ENCODE data around the gene ACAP2.

The ACAP2 gene

DNA sequence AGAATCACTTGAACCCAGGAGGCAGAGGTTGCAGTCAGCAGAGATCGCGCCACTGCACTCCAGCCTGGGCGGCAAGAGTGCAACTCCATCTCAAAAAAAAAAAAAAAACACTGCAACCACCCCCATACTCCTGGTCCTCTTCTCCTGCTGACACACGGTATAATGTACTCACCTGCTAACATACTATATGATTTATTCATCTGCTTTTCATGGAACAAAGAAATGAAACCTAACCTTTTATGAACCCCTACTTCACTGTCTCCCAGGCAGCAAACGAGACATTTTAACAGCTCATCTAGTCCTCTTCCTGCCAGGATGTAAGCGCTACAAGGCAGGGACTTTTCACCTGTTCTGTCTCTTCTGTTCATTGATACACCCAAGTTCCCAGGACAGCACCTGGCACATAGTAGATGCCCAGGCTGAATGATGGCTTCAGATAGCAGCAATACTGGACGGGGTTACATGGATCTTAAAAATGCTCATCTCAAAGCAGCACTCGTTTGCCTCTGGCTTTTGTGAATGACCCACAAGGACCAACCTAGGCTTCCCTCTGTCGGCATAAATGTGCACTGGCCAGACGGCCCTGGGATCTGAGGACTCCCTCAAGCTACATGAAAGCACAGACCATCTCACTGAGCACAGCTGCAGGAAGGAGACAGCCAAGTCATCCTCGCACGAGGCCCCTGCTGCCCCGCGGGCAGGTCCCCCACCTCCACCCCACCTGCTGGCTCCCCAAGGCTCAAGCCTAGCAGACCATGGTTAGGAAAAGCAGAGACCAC lies 192.2 kb downstream of the ACAP2 start:
- no peak for DNase-seq (ENCODE audit: low read depth)
- TF ChIP-seq, protein P1, sequence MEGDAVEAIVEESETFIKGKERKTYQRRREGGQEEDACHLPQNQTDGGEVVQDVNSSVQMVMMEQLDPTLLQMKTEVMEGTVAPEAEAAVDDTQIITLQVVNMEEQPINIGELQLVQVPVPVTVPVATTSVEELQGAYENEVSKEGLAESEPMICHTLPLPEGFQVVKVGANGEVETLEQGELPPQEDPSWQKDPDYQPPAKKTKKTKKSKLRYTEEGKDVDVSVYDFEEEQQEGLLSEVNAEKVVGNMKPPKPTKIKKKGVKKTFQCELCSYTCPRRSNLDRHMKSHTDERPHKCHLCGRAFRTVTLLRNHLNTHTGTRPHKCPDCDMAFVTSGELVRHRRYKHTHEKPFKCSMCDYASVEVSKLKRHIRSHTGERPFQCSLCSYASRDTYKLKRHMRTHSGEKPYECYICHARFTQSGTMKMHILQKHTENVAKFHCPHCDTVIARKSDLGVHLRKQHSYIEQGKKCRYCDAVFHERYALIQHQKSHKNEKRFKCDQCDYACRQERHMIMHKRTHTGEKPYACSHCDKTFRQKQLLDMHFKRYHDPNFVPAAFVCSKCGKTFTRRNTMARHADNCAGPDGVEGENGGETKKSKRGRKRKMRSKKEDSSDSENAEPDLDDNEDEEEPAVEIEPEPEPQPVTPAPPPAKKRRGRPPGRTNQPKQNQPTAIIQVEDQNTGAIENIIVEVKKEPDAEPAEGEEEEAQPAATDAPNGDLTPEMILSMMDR (conservative IDR thresholded peaks at IDR 0.05; ENCODE audit: low read depth, low read length): peak; percentile 32
- no peak overlapping the region for H3K4me3 ChIP-seq (ENCODE audit: low read length)

DNA sequence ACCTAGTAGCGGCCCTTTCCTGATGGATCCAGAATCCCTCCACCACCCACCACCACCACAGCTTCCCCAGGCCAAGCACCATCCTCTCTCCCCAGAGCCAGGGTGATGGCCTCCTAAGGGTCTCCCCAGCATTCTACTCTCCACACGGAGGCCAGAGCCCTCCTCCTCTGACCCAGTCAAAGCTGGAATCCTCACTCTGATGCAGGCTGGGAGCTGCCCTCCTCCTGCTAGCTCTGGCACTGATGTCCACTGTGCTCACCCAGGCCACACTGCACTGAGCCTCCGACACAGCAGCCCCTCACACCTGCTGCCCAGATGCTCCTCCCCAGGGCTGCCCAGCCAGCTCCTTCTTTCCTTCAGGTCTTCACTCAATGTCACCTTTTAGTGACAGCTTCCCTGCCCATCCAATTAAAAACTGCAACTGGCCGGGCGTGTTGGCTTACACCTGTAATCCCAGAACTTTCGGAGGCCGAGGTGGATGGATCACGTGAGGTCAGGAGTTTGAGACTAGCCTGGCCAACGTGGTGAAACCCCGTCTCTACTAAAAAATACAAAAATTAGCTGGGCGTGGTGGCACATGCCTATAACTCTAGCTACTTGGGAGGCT lies 192.9 kb downstream of the ACAP2 start:
- TF ChIP-seq, protein P1 (conservative IDR thresholded peaks at IDR 0.05; ENCODE audit: low read depth, low read length): no peak
- DNase-seq (ENCODE audit: low read depth): no peak
- no peak overlapping the region for H3K4me3 ChIP-seq (ENCODE audit: low read length)

DNA sequence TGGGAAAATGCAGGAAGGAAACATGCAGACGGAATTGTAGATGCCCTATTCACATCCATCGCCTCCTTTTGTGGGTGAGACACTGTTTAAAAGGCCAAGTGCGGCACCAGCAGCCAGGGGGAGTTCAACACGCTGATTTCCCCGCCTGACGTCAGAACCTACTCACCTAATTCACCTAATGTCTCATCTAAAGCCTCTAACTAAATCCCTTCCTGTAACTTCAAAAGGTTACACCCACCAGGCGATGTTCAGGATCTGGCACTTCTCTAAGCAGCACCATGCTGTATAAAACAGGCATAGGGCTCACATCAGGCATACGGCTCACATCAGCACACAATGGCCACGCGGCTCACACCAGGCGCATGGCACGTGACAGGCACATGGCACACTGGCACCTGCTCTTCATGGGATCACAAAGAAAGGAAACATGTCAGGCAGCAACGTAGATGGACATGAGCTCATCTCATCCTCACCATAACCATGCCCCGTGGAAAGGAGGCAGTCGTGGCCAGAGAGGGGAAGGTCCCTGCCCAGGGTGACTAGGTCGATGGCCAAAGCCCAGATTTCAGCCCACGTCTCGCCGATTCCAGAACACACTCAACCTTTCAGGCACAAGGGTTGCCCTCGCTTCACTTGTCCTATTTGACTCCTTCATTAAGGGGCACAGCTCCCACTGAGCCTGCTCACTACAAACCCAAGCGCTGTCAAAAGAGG lies 193.6 kb downstream of the ACAP2 start:
- TF ChIP-seq, protein P1 (conservative IDR thresholded peaks at IDR 0.05; ENCODE audit: low read depth, low read length): no peak
- no peak overlapping the region for H3K4me3 ChIP-seq (ENCODE audit: low read length)
- no peak for DNase-seq (ENCODE audit: low read depth)

DNA sequence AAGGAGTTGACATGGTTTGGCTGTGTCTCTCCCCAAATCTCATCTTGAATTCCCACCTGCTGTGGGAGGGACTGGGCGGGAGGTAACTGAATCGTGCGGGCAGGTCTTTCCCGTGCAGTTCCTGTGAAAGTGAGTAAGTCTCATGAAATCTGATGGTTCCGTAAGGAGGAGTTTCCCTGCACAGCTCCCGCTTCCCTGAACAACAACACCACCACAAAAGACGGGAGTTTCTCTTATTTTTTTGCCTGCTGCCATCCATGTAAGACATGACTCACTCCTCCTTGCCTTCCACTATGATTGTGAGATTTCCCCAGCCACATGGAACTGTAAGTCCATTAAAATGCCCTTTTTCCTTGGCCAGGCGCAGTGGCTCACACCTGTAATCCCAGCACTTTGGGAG lies 194.5 kb downstream of the ACAP2 start:
- TF ChIP-seq, protein P1 (conservative IDR thresholded peaks at IDR 0.05; ENCODE audit: low read depth, low read length): no peak

DNA sequence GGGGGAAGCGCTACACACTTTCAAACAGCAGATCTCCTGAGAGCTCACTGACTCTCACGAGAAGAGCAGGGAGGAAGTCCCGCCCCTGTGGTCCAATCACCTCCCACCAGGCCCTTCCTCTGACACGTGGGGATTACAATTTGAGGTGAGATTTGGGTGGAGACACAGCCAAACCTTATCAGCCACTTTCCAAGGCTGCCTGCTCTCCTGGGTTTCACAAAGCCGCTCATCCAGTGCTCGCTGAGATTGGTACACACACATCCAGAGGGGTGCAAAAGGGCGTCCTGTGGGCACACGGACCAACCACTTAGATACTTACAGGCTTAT lies 195.0 kb downstream of the ACAP2 start:
- DNase-seq (ENCODE audit: low read depth): no peak
- TF ChIP-seq, protein P1 (conservative IDR thresholded peaks at IDR 0.05; ENCODE audit: low read depth, low read length): no peak
- H3K4me3 ChIP-seq (ENCODE audit: low read length): no peak overlapping the region

More for the DNA sequence above, 194.5 kb downstream of the ACAP2 start:
- H3K4me3 ChIP-seq (ENCODE audit: low read length): no peak overlapping the region
- DNase-seq (ENCODE audit: low read depth): no peak

DNA sequence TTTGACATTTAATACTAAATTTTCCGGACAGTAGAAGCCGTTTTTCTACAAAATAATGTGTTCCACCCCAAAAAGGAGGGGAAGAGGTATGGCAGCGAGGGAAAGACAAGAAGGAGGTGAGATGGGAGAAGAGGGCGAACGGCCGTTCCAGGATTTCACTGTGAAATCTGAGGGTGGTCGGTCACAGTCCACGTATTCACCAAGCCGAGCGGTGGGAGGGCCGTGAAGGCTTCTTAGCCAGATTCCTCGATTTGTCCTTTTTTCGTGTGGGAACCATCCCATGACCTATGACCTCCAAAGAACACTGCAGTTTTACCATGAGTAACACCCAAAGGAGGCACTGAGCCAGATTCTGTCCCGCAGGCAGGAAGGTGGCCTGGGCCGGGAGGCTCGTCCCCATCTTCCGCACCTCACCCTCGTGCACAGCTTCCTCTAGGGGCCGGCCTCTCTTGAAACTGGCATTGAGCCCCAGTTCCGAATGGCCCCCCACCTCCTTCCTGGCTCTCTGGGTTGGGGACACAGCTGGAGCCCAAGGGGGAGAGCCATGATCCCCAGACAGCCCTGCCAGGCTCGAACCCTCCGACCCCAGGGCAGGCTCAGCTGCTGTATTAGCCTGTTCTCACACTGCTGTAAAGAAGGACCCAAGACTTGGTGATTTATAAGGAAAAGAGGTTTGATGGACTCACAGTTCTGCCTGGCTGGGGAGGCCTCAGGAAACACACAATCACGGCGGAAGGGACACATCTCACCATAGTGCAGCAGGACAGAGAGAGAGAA lies 195.5 kb downstream of the ACAP2 start:
- TF ChIP-seq, protein P1 (conservative IDR thresholded peaks at IDR 0.05; ENCODE audit: low read depth, low read length): no peak
- no peak for DNase-seq (ENCODE audit: low read depth)

More for the DNA sequence above, 195.5 kb downstream of the ACAP2 start:
- H3K4me3 ChIP-seq (ENCODE audit: low read length): no peak overlapping the region

Data from retinal pigment epithelial cell (primary cell).